Body of pancreas (tissue), 4 donors: ENCODE results near the gene IQGAP2.

Source experiments
- POLR2A ChIP-seq, 3 donors: fragments of 450-650 bp; IDR thresholded peaks; one replicate each; pipeline ENCODE4 v1.6.1; 2016; ENCODE audit warnings: antibody characterized with exemption in 3 of 3, mild to moderate bottlenecking in 2 of 3
- TF ChIP-seq, protein P1 (sequence below), 7 experiments: fragments of 450-650 bp in 4 of 7; fragments of 200-600 bp in 3 of 7; sonication (generic) in 3 of 7; IDR thresholded peaks; one replicate each; pipeline ENCODE4 v1.5.1; 2016 to 2019; ENCODE audit warnings: antibody characterized with exemption in 7 of 7

DNA sequence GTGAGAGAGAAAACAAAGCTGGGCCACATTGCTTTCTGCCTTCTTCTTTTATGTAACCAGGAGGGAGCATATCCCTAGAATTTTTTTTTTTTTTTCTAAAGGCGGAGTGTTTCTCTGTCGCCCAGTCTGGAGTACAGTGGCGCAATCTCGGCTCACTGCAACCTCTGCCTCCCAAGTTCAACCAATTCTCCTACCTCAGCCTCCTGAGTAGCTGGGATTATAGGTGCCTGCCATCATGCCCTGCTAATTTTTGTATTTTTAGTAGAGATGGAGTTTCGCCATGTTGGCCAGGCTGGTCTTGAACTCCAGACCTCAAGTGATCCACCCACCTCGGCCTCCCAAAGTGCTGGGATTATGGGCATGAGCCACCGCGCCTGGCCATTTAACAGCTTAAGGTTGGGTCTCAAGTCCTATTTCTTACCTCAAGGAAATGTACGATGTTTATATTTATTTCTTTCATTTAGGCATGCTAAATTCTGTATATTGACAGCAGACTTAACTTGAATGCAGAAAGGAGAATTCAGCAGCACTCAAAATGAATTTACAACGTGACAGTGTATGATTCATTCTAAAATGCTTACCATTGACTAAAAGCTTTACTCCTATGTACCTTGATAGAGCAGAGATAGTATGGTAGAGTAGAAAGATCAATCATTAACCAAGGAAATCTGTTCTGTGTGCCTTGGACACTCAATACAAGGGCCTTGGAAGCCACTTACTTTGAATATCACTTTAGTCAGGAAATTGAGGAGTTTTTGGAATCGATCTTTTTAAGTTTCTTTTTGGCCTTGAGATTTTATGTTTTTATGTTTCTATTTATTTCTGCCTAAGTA, 119.2 kb downstream of the IQGAP2 start:
- TF ChIP-seq, protein P1, sequence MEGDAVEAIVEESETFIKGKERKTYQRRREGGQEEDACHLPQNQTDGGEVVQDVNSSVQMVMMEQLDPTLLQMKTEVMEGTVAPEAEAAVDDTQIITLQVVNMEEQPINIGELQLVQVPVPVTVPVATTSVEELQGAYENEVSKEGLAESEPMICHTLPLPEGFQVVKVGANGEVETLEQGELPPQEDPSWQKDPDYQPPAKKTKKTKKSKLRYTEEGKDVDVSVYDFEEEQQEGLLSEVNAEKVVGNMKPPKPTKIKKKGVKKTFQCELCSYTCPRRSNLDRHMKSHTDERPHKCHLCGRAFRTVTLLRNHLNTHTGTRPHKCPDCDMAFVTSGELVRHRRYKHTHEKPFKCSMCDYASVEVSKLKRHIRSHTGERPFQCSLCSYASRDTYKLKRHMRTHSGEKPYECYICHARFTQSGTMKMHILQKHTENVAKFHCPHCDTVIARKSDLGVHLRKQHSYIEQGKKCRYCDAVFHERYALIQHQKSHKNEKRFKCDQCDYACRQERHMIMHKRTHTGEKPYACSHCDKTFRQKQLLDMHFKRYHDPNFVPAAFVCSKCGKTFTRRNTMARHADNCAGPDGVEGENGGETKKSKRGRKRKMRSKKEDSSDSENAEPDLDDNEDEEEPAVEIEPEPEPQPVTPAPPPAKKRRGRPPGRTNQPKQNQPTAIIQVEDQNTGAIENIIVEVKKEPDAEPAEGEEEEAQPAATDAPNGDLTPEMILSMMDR (IDR thresholded peaks at IDR 0.05) = no peak
- no peak for TF ChIP-seq POLR2A (IDR thresholded peaks at IDR 0.05)
